ENCODE results near the gene SLIT3.

DNA sequence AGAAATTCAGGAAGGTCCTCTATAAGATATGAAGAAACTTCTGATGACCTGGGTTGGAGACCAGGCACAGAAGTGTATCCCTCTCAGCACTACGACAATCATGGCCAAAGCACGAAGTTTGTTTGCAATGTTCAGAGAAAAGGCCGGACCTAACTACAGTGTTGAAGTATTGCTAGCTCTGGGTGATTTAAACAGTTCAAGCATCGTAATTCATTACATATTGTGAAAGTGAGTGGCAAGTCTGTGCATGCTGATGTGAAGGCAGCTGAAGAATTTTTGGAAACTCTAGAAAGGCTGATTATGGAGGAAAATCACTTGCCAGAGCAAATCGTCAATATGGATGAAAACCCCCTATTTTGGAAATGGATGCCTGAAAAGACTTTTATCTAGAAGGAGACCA lies 654.6 kb downstream of the SLIT3 start:
- TF ChIP-seq, protein P1, sequence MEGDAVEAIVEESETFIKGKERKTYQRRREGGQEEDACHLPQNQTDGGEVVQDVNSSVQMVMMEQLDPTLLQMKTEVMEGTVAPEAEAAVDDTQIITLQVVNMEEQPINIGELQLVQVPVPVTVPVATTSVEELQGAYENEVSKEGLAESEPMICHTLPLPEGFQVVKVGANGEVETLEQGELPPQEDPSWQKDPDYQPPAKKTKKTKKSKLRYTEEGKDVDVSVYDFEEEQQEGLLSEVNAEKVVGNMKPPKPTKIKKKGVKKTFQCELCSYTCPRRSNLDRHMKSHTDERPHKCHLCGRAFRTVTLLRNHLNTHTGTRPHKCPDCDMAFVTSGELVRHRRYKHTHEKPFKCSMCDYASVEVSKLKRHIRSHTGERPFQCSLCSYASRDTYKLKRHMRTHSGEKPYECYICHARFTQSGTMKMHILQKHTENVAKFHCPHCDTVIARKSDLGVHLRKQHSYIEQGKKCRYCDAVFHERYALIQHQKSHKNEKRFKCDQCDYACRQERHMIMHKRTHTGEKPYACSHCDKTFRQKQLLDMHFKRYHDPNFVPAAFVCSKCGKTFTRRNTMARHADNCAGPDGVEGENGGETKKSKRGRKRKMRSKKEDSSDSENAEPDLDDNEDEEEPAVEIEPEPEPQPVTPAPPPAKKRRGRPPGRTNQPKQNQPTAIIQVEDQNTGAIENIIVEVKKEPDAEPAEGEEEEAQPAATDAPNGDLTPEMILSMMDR (IDR thresholded peaks at IDR 0.05), result no peak
- TF ChIP-seq POLR2A (IDR thresholded peaks at IDR 0.05), result no peak

Measured in Peyer's patch (tissue), 4 donors.